ENCODE data around the gene BCL2L14.

The BCL2L14 gene

DNA sequence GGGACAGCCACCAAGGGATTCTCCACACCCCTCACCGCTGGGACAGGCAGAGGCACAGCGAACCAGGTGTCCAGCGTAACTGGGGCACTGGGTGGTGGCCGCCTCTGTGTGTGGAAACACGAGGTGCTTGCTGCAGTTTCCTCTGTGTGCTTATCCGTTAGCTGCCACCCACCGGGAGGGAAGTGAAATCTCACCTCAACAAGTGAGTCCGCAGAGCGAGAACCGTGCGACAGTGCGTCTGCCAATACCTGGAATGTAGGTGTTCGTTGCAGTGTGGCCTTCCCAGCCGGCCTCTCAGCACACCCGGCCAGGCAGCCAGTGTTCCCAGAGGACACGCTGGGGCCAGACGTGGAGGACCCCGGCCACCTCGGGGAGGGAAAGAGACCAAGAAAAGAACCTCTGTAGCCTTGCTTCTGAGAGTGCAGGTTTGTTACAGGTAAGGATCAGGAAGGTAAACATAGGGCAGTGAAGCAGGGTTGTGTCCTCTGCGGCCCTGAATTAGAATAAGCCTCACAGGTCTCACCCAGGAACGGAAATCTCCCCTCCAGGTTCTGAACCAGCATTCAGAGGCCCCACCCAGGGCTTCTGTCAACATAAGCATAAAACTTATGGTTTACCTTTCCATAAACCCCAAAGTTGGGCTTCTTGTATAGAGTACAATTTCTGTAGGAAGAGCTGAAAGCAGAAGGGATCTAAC lies 1.5 kb downstream of the BCL2L14 start:
- POLR2A ChIA-PET: no interaction called here
- CTCF ChIA-PET: no interaction called here
- Histone ChIP-seq H3K9me3 (ENCODE audit: control insufficient read depth, insufficient read depth, low read depth, low read length) (no peaks in the 10 kb centered on the region), H3K27ac (ENCODE audit: extremely low read depth, low read depth, low read length) (no peak overlapping the region), H3K4me1 (ENCODE audit: control insufficient read depth, insufficient read depth, low read length) (peaks cover 5% of the 10 kb centered on the region; the same call in 1 of the 2 replicates), H3K36me3 (ENCODE audit: control insufficient read depth in 2 of 2, insufficient read depth in 1 of 2, low read length in 2 of 2) (no peaks in the 10 kb centered on the region), H3K4me3 (ENCODE audit: low read depth, low read length) (no peak overlapping the region)
- TF ChIP-seq ZNF610 (tag by site-specific recombination; IDR thresholded peaks at IDR 0.05; ENCODE audit: borderline replicate concordance) (no peak), ZNF133 (tag by site-specific recombination; IDR thresholded peaks at IDR 0.05) (no peak), ZNF366 (tag by site-specific recombination; conservative IDR thresholded peaks at IDR 0.05) (no peak), ZNF146 (tag by site-specific recombination; IDR thresholded peaks at IDR 0.05) (no peak), SCRT1 (tag by site-specific recombination; IDR thresholded peaks at IDR 0.05; ENCODE audit: borderline replicate concordance) (no peak), ZSCAN18 (tag by site-specific recombination; IDR thresholded peaks at IDR 0.05) (no peak), ZNF2 (tag by site-specific recombination; IDR thresholded peaks at IDR 0.05) (no peak), HOXD13 (CRISPR knock-in tag; IDR thresholded peaks at IDR 0.05; ENCODE audit: borderline replicate concordance) (no peak), ZNF626 (tag by site-specific recombination; IDR thresholded peaks at IDR 0.05) (no peak), BCL6B (tag by site-specific recombination; IDR thresholded peaks at IDR 0.05) (no peak)
- TF ChIP-seq, protein P1, sequence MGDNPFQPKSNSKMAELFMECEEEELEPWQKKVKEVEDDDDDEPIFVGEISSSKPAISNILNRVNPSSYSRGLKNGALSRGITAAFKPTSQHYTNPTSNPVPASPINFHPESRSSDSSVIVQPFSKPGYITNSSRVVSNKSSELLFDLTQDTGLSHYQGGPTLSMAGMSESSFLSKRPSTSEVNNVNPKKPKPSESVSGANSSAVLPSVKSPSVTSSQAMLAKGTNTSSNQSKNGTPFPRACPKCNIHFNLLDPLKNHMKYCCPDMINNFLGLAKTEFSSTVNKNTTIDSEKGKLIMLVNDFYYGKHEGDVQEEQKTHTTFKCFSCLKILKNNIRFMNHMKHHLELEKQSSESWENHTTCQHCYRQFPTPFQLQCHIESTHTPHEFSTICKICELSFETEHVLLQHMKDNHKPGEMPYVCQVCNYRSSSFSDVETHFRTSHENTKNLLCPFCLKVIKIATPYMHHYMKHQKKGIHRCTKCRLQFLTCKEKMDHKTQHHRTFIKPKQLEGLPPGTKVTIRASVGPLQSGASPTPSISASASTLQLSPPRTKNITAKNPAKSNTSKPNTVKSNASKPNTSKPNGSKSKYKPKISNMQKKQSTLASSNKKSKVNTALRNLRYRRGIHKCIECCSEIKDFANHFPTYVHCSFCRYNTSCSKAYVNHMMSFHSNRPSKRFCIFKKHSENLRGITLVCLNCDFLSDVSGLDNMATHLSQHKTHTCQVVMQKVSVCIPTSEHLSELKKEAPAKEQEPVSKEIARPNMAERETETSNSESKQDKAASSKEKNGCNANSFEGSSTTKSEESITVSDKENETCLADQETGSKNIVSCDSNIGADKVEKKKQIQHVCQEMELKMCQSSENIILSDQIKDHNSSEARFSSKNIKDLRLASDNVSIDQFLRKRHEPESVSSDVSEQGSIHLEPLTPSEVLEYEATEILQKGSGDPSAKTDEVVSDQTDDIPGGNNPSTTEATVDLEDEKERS (tag by site-specific recombination; IDR thresholded peaks at IDR 0.05): no peak

- Histone ChIP-seq H3K4me3 (ENCODE audit: low read depth, low read length) (no peak overlapping the region), H3K27ac (ENCODE audit: extremely low read depth, low read depth, low read length) (no peak overlapping the region), H3K4me1 (ENCODE audit: control insufficient read depth, insufficient read depth, low read length) (no peaks in the 10 kb centered on the region), H3K9me3 (ENCODE audit: control insufficient read depth, insufficient read depth, low read depth, low read length) (no peaks in the 10 kb centered on the region), H3K36me3 (ENCODE audit: control insufficient read depth in 2 of 2, insufficient read depth in 1 of 2, low read length in 2 of 2) (no peaks in the 10 kb centered on the region)
- CTCF ChIA-PET: interaction anchor here (5.2 kb wide), 1 partner anchor 248 kb away, joined by 40 read pairs; no protein-coding TSS in a partner anchor
- POLR2A ChIA-PET: no interaction called here
- no peak for TF ChIP-seq ZNF112 (tag by site-specific recombination; IDR thresholded peaks at IDR 0.05)
- no peak for TF ChIP-seq TCF7L2 (IDR thresholded peaks at IDR 0.05; ENCODE audit: borderline replicate concordance, low read depth, low read length)
- TF ChIP-seq ZNF518A (tag by site-specific recombination; conservative IDR thresholded peaks at IDR 0.05; ENCODE audit: low read depth): no peak
- TF ChIP-seq ZXDB (tag by site-specific recombination; IDR thresholded peaks at IDR 0.05): no peak
- TF ChIP-seq ZNF791 (tag by site-specific recombination; IDR thresholded peaks at IDR 0.05): no peak
These were observed 8.6 kb downstream of the BCL2L14 start for GRCh38 chr12:12079291-12079690.
